GM18520 (cell line): ENCODE results near the gene ACAD9.
"Not testable (repeated sequence)": the region's sequence is repeated elsewhere in the genome, so short reads cannot be mapped to it uniquely, and the experiment has no call there.

Experiments
- ATAC-seq: cut with Tn5 transposase; IDR thresholded peaks from one replicate; pipeline ENCODE4 v1.9.1; 2021; ENCODE audit not compliant: unreplicated experiment

ACAD9 gene

GRCh38 chr3:128889139-128889894 lies 9.9 kb downstream of the ACAD9 start:
- ATAC-seq = no peak

- ATAC-seq = no peak
Observed at GRCh38 chr3:128895843-128896697, 16.6 kb downstream of the ACAD9 start.

- ATAC-seq = no peak
Observed at GRCh38 chr3:128902426-128902825, 23.0 kb downstream of the ACAD9 start.

GRCh38 chr3:128903501-128903900 lies 24.1 kb downstream of the ACAD9 start:
- ATAC-seq = no peak

GRCh38 chr3:128906031-128906803 lies 26.8 kb downstream of the ACAD9 start:
- ATAC-seq = no peak

GRCh38 chr3:128906804-128907525 lies 27.5 kb downstream of the ACAD9 start:
- no peak for ATAC-seq

- ATAC-seq = no peak
Observed at GRCh38 chr3:128907706-128908445, 28.5 kb downstream of the ACAD9 start.

- no peak for ATAC-seq
Observed at GRCh38 chr3:128908951-128909350, 29.5 kb downstream of the ACAD9 start.

- no peak for ATAC-seq
Observed at GRCh38 chr3:128910006-128910405, 30.6 kb downstream of the ACAD9 start.

GRCh38 chr3:128911911-128912310 lies 32.5 kb downstream of the ACAD9 start:
- ATAC-seq = no peak

- no peak for ATAC-seq
Observed at GRCh38 chr3:128914966-128915645, 35.7 kb downstream of the ACAD9 start.

GRCh38 chr3:128917291-128917690 lies 37.9 kb downstream of the ACAD9 start:
- ATAC-seq = no peak

- no peak for ATAC-seq
Observed at GRCh38 chr3:128919988-128920387, 40.6 kb downstream of the ACAD9 start.

GRCh38 chr3:128922804-128923459 lies 43.5 kb downstream of the ACAD9 start:
- ATAC-seq = no peak

- no peak for ATAC-seq
Observed at GRCh38 chr3:128923576-128923975, 44.2 kb downstream of the ACAD9 start.

- ATAC-seq = not testable (repeated sequence)
Observed at GRCh38 chr3:128923986-128924385, 44.6 kb downstream of the ACAD9 start.

GRCh38 chr3:128929364-128929763 lies 49.9 kb downstream of the ACAD9 start:
- no peak for ATAC-seq

GRCh38 chr3:128931046-128931445 lies 51.6 kb downstream of the ACAD9 start:
- ATAC-seq = no peak
